Measurements from ENCODE around the gene ZNF160.
"Not testable (repeated sequence)": the region's sequence is repeated elsewhere in the genome, so short reads cannot be mapped to it uniquely, and the experiment has no call there.

Gene ZNF160

DNA sequence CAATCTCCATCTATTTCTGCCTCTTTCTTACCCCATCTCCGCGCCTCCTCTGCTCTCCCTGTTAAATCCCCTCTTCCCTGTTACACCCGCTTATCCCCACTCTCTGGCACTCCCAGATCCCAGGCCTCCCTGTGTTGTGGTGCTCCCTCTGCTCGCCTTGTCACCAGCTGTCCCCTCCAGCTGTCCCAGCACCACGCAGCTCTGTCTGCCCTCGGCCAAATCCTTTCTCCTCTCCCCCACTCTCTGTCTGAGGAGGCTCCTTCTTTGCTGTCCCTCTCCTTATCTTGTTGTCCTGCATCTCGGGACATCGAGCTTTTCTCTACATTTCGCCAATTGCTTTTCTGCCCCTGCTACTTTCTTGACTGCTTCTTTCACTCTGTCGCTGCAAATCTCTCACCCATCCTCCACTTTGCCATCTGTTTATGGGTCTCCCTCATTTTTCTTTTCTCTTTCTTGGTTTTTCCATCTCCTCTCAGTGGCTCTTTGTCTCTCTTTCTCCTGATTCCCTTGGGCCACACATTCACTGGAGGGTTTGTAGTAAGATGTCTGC is 941 bp downstream of the ZNF160 start:
- TF ChIP-seq, protein P1, sequence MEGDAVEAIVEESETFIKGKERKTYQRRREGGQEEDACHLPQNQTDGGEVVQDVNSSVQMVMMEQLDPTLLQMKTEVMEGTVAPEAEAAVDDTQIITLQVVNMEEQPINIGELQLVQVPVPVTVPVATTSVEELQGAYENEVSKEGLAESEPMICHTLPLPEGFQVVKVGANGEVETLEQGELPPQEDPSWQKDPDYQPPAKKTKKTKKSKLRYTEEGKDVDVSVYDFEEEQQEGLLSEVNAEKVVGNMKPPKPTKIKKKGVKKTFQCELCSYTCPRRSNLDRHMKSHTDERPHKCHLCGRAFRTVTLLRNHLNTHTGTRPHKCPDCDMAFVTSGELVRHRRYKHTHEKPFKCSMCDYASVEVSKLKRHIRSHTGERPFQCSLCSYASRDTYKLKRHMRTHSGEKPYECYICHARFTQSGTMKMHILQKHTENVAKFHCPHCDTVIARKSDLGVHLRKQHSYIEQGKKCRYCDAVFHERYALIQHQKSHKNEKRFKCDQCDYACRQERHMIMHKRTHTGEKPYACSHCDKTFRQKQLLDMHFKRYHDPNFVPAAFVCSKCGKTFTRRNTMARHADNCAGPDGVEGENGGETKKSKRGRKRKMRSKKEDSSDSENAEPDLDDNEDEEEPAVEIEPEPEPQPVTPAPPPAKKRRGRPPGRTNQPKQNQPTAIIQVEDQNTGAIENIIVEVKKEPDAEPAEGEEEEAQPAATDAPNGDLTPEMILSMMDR (IDR thresholded peaks at IDR 0.05; ENCODE audit: low read depth, low read length), result no peak
- no peak for DNase-seq (ENCODE audit: extremely low read depth, low read depth)

DNA sequence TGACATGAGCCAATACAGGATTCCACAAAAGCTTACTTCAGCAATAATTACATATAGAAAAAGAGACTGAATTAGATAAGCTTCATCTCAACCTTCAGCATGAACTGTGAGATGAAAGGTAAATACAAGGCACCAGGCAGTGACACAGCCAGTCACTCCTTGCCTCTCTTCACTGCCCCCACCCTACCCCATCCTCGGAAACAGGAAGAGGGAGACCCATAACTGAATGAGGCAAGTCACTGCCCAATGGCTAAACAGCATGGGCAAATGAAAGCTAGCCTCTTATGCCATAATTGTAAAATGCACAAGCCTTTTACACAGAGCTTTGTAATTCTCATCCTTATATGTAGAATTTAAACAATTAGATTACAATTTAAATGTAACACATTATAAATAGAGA is 1.7 kb downstream of the ZNF160 start:
- TF ChIP-seq, protein P1 (IDR thresholded peaks at IDR 0.05; ENCODE audit: low read depth, low read length), result no peak
- no peak for DNase-seq (ENCODE audit: extremely low read depth, low read depth)

DNA sequence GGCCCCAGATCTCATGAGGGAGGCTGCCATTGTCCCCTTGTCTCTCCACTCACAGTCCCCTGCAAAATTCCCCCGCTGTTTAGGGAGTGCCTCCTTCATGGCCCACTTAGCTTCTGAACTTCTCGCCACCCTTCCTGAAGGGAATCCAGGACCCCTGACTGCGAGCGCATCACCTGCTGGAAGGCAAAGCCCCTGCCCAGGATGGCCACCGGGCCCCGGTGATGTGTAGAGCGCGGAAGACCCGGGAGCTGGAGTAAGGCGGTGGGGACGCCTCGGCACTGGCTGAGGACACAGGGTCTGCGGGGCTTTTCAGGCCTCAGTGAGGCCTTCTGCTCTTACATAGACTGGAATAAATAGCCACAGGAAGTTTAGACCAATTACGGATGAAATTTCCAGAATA is 4.7 kb downstream of the ZNF160 start:
- DNase-seq (ENCODE audit: extremely low read depth, low read depth), result not testable (repeated sequence)

DNA sequence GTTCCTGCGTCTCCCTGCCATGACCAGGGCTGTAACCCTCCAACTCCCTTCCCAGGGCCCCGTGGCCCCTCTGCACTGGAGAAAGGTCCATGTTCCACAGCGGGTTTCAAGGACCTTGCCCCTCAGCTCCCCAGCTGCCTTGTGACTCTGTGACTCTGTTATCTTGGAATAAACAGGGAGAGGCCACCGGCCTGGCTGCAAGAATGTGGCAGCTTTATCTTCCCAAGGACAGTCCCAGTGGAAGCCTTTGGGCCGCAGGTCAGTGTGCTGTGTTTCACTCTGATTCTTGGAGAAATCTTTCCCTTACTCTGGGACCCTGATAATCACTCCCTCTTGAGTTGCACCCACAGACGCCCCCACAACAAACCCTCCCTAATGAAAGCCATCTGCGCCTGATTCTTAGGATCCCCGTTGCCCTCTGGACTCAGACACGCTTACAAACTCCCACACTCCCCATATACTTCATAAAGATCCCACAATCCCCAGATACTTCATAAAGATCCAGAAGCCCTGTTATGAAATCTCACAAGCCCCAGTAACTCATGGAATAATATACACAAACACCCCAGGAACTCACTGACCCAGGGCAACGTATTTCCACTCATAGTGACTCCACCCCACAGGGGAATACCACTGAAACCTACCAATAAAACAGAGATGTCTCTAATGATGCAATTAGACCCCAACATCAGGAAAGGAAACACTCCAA is 6.1 kb downstream of the ZNF160 start:
- not testable (repeated sequence) for DNase-seq (ENCODE audit: extremely low read depth, low read depth)

DNA sequence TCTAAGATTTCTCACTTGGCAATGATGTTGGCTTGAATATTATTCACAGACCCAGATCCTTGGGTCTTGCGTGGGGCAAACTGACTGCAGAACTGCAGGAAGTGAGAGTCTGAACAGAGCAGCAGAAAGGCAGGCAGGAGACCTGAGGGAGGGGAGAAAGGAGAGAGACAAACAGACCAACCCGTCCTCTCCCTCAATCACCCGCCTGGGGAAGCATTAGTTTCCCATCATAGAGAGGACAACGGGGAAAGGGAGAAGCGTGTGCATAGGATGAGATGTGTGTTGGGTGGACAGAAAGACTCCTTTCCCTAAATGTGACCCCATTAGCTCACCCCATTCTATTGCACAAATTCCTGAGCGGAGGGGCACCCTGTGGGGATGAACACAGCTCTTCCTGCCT is 6.6 kb downstream of the ZNF160 start:
- not testable (repeated sequence) for DNase-seq (ENCODE audit: extremely low read depth, low read depth)

DNA sequence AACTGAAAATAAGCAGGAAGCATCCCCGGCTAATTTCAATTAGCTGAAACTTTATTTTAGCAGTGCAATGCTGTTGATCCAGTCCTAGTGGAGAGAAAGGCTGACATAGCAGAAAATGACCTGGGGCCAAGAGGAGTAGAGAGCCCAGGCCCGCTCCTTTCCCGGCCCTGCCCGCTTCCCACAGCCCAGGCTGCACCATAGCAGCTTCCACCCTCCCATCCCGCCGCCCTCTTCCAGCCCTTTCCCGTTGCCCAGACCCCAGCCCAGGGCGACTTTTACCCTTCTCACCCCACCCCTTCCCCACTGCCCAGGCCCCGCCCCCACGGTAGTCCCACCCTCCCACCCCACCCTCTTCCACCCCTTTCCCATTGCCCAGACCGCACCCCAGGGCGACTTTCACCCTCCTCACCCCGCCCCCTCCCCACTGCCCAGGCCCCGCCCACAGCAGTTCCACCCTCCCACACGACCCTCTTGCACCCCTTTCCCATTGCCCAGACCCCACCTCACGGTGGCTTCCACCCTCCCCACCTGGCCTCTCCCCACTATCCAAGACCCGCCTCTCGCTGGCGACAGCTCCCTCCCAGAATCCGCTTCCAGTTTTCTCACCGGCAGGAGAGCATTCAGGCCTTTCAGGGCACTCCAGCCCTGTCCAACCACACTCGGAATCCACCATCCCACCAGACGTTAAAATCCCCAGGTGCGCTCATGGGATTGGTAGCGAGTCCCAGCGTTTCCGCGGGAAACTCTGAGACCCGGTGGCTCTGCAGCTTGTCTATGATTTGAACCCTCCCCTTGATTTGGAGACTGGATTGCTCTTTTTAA is 8.3 kb downstream of the ZNF160 start:
- no peak for DNase-seq (ENCODE audit: extremely low read depth, low read depth)
- TF ChIP-seq, protein P1 (IDR thresholded peaks at IDR 0.05; ENCODE audit: low read depth, low read length), result no peak

DNA sequence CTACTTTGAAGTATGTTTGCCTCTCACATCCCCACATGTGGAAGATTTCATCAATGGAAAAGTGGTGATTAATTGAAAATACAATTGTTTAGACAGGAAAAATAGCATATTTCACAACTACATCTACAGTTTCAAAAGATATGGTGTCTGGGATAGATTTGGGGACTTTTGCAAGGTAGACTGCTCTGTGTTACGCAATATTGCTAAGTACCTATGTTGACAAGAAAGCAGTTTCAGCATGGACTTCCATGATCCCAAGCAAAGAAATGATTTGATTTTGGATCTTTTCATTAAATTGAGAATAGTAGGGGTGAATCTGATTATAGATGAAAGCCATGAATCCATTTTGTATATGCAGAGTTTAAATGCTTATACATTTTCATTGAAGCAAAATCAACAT is 10.5 kb downstream of the ZNF160 start:
- DNase-seq (ENCODE audit: extremely low read depth, low read depth), result no peak
- TF ChIP-seq, protein P1 (IDR thresholded peaks at IDR 0.05; ENCODE audit: low read depth, low read length), result no peak

DNA sequence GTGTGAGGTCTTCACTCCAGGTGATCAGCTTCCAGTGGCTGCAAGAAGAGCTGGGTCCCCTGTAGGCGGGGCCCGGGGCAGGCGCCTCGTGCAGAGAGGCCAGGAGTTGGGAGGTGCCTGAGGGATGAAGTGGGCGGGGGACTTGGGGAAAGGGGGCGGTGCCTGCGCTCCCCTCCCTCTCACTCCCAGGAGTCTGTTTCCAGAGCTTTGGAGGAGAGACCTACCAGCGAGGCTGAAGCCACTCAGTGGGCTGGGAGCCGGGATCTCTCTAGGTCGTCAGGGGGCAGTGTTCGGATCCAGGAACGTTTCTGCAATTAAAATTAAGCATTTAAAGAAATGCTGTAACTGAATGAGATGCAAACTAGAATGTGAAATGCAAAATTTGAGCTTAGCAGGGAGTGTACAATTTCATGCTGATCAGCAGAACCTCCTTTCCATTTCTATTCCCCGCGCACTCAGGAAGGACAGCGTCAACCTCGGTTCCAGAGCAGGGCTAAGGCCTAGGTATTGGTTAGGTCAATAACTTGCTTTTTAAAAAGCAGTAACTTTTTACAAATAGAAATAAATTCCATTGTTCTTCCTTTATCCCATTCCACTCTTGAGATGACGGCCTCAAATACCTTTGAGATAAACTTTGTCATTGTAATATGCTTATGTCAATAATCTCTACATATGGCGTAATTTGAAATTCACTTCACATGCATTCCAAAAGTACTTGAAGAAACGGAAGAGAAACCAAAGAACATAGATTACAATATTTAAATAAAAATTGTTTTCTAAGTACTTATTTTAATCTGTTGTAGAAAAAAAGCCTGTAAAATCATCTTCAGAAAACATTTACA is 11.6 kb downstream of the ZNF160 start:
- no peak for DNase-seq (ENCODE audit: extremely low read depth, low read depth)

More for the DNA sequence above, 11.6 kb downstream of the ZNF160 start:
- TF ChIP-seq, protein P1 (IDR thresholded peaks at IDR 0.05; ENCODE audit: low read depth, low read length), result no peak

Measured in AG09319 (cell line).